ENCODE data around the gene IER2. TPM values are rescaled to one million over a fixed set of nuclear protein-coding genes. Genes with fewer than 3 reads are reported as not detected.

Gene IER2
- total and polyA plus RNA-seq, 9 of the 15 experiments (the other 6 are each of a cell fraction or from before 2014, with no cell fraction given), result 4.5 to 205 (median 23.7) TPM

DNA sequence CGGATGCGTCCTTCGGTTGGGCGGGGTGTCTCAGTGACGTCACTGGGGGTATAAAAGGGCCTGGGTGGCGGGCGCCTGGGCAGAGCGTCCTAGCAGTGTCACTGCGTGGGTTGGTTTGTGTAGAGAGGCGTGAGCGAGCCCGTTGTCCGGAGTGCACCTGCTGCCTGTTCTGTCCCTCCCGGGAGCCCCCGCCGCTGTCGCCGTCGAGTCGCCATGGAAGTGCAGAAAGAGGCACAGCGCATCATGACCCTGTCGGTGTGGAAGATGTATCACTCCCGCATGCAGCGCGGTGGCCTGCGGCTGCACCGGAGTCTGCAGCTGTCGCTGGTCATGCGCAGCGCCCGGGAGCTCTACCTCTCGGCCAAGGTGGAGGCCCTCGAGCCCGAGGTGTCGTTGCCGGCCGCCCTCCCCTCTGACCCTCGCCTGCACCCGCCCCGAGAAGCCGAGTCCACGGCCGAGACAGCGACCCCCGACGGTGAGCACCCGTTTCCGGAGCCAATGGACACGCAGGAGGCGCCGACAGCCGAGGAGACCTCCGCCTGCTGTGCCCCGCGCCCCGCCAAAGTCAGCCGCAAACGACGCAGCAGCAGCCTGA lies 2.9 kb downstream of the IER2 start (continued):
- TF ChIP-seq RNF219 (CRISPR knock-in tag; IDR thresholded peaks at IDR 0.05), result no peak
- TF ChIP-seq ZNF561 (CRISPR knock-in tag; conservative IDR thresholded peaks at IDR 0.05), result no peak
- peak; percentile 99 for TF ChIP-seq POLR2AphosphoS5 (IDR thresholded peaks at IDR 0.05; ENCODE audit: control insufficient read depth, insufficient read depth, low read depth, low read length)
- TF ChIP-seq, protein P1, sequence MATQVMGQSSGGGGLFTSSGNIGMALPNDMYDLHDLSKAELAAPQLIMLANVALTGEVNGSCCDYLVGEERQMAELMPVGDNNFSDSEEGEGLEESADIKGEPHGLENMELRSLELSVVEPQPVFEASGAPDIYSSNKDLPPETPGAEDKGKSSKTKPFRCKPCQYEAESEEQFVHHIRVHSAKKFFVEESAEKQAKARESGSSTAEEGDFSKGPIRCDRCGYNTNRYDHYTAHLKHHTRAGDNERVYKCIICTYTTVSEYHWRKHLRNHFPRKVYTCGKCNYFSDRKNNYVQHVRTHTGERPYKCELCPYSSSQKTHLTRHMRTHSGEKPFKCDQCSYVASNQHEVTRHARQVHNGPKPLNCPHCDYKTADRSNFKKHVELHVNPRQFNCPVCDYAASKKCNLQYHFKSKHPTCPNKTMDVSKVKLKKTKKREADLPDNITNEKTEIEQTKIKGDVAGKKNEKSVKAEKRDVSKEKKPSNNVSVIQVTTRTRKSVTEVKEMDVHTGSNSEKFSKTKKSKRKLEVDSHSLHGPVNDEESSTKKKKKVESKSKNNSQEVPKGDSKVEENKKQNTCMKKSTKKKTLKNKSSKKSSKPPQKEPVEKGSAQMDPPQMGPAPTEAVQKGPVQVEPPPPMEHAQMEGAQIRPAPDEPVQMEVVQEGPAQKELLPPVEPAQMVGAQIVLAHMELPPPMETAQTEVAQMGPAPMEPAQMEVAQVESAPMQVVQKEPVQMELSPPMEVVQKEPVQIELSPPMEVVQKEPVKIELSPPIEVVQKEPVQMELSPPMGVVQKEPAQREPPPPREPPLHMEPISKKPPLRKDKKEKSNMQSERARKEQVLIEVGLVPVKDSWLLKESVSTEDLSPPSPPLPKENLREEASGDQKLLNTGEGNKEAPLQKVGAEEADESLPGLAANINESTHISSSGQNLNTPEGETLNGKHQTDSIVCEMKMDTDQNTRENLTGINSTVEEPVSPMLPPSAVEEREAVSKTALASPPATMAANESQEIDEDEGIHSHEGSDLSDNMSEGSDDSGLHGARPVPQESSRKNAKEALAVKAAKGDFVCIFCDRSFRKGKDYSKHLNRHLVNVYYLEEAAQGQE (IDR thresholded peaks at IDR 0.05; ENCODE audit: borderline replicate concordance), result peak; percentile 3; the same call in 1 of the 2 replicates
- TF ChIP-seq, protein P1 (CRISPR knock-in tag; IDR thresholded peaks at IDR 0.05; ENCODE audit: low read depth), result no peak; the same call in 1 of the 2 replicates
- TF ChIP-seq ZNF586 (CRISPR knock-in tag; conservative IDR thresholded peaks at IDR 0.05), result no peak
- TF ChIP-seq ZBTB9 (CRISPR knock-in tag; IDR thresholded peaks at IDR 0.05), result peak; percentile 78; the same call in 1 of the 2 replicates
- TF ChIP-seq KDM4B (IDR thresholded peaks at IDR 0.05; ENCODE audit: borderline replicate concordance in 2 of 2, low read depth in 1 of 2), result peak in 1 of 2 experiments; percentile 54; a peak in 1 of 4 replicates
- TF ChIP-seq PTTG1 (tag; IDR thresholded peaks at IDR 0.05; ENCODE audit: low read depth), result no peak
- no peak for TF ChIP-seq NFIX (CRISPR knock-in tag; IDR thresholded peaks at IDR 0.05; ENCODE audit: low read depth)
- TF ChIP-seq, protein P2, sequence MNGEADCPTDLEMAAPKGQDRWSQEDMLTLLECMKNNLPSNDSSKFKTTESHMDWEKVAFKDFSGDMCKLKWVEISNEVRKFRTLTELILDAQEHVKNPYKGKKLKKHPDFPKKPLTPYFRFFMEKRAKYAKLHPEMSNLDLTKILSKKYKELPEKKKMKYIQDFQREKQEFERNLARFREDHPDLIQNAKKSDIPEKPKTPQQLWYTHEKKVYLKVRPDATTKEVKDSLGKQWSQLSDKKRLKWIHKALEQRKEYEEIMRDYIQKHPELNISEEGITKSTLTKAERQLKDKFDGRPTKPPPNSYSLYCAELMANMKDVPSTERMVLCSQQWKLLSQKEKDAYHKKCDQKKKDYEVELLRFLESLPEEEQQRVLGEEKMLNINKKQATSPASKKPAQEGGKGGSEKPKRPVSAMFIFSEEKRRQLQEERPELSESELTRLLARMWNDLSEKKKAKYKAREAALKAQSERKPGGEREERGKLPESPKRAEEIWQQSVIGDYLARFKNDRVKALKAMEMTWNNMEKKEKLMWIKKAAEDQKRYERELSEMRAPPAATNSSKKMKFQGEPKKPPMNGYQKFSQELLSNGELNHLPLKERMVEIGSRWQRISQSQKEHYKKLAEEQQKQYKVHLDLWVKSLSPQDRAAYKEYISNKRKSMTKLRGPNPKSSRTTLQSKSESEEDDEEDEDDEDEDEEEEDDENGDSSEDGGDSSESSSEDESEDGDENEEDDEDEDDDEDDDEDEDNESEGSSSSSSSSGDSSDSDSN (IDR thresholded peaks at IDR 0.05; ENCODE audit: borderline replicate concordance in 1 of 2, low read depth in 2 of 2, low read length in 2 of 2), result no peak
- TF ChIP-seq KAT2B (IDR thresholded peaks at IDR 0.05; ENCODE audit: low read depth, low read length), result no peak
- TF ChIP-seq ZNF76 (CRISPR knock-in tag; IDR thresholded peaks at IDR 0.05; ENCODE audit: borderline replicate concordance), result no peak
